HCT116 (cell line): ENCODE data around the gene SGSH. TPM values are rescaled to one million over a fixed set of nuclear protein-coding genes. Genes with fewer than 3 reads are reported as not detected.

Experiments
- ATAC-seq: fragments of 200-7000 bp; cut with Tn5 transposase; 2 replicates; pipeline ENCODE4 v1.9.1; 2020; ENCODE audit warnings: mild to moderate bottlenecking, moderate library complexity
- BruUV-seq: library from RNA; stranded (reverse); fragments of 400-500 nt; replicated peaks from 2 replicates; lab custom pipeline; 2021; lab: Mats Ljungman, UMichigan
- CTCF ChIA-PET: fragments of 300-600 bp; sonication (Branson Sonifier 250); formaldehyde crosslinking; loops from one replicate; lab custom pipeline; 2021; ENCODE audit warnings: antibody characterized with exemption; lab: Charles Lee
- POLR2A ChIA-PET: fragments of 300-600, 350-600 bp; sonication (Branson Sonifier 250); formaldehyde crosslinking; loops from one replicate; lab custom pipeline; 2021; ENCODE audit warnings: antibody characterized with exemption; lab: Charles Lee
- RAD21 ChIA-PET, 2 experiments: fragments of 300-600 bp; sonication (Branson Sonifier 250); formaldehyde crosslinking; loops; one replicate each; lab custom pipeline; 2023; ENCODE audit warnings: low total read pairs in 2 of 2; ENCODE audit not compliant: uncharacterized antibody in 2 of 2, unreplicated experiment in 2 of 2, low non-redundant PET in 1 of 2; lab: Charles Lee
- DNase-seq: peaks from one replicate; pipeline ENCODE4 v3.0.0-alpha.2; 2010; ENCODE audit warnings: low read depth, low spot score
- H2AFZ ChIP-seq: fragments of 200-600 bp; shearing (Covaris generic), sonication (generic); 2 replicates; pipeline ENCODE4 v1.6.1; 2017; ENCODE audit warnings: low read depth, mixed run types, mixed read lengths, antibody characterized with exemption, low read length; ENCODE audit not compliant: poor library complexity, severe bottlenecking
- H3K27ac ChIP-seq: 2 replicates; pipeline ENCODE4 v1.5.1; 2012; ENCODE audit warnings: low read depth, low read length
- H3K27me3 ChIP-seq: fragments of 200-600 bp; sonication (generic); 2 replicates; pipeline ENCODE4 v1.6.1; 2016; ENCODE audit warnings: mixed run types, low read length, mixed read lengths; ENCODE audit not compliant: insufficient read depth
- H3K36me3 ChIP-seq, 2 experiments: fragments of 200-500 bp in 1 of 2; fragments of 200-600 bp in 1 of 2; sonication (Bioruptor generic) in 1 of 2; sonication (generic) in 1 of 2; 2 replicates each; pipeline versions ENCODE4 v1.5.1 to v1.6.1; 2014 to 2016; ENCODE audit warnings: low read length in 2 of 2, inconsistent platforms in 1 of 2, mixed read lengths in 1 of 2, mixed run types in 1 of 2; ENCODE audit not compliant: insufficient read depth in 2 of 2, control insufficient read depth in 1 of 2
- H3K4me1 ChIP-seq, 2 experiments: fragments of 200-600 bp in 1 of 2; sonication (generic) in 1 of 2; 2 replicates each; pipeline versions ENCODE4 v1.5.1 to v1.6.1; 2012 to 2017; ENCODE audit warnings: low read length in 2 of 2, inconsistent platforms in 1 of 2, mild to moderate bottlenecking in 1 of 2, mixed read lengths in 1 of 2, mixed run types in 1 of 2, moderate library complexity in 1 of 2; ENCODE audit not compliant: insufficient read depth in 2 of 2, control insufficient read depth in 1 of 2
- H3K4me2 ChIP-seq: fragments of 200-600 bp; sonication (generic); 2 replicates; pipeline ENCODE4 v1.6.1; 2017; ENCODE audit warnings: mixed run types, low read length, mixed read lengths
- H3K4me3 ChIP-seq, 2 experiments: fragments of 200-600 bp in 1 of 2; sonication (generic) in 1 of 2; replicated peaks in 1 of 2; 2 replicates each; pipeline ENCODE4 v1.5.1; 2011 to 2016; ENCODE audit warnings: low read length in 2 of 2, control low read depth in 1 of 2, low read depth in 1 of 2, mild to moderate bottlenecking in 1 of 2, mixed read lengths in 1 of 2, mixed run types in 1 of 2
- H3K79me2 ChIP-seq: fragments of 200-600 bp; sonication (generic); 2 replicates; pipeline ENCODE4 v1.6.1; 2017; ENCODE audit warnings: mild to moderate bottlenecking, mixed run types, low read length, moderate library complexity, mixed read lengths; ENCODE audit not compliant: insufficient read depth
- H3K9ac ChIP-seq: fragments of 200-600 bp; sonication (generic); 2 replicates; pipeline ENCODE4 v1.6.1; 2016; ENCODE audit warnings: low read length, mixed read lengths
- H3K9me2 ChIP-seq: fragments of 200-600 bp; sonication (generic), shearing (Covaris generic); 2 replicates; pipeline ENCODE4 v1.6.1; 2017; ENCODE audit warnings: mixed run types, mild to moderate bottlenecking, moderate library complexity; ENCODE audit not compliant: insufficient read depth
- H3K9me3 ChIP-seq, 2 experiments: fragments of 200-500 bp in 1 of 2; fragments of 200-600 bp in 1 of 2; sonication (Bioruptor generic) in 1 of 2; sonication (generic) in 1 of 2; 2 replicates each; pipeline ENCODE4 v1.6.1; 2014 to 2017; ENCODE audit warnings: low read length in 2 of 2, mixed read lengths in 2 of 2, inconsistent platforms in 1 of 2, low read depth in 1 of 2, mild to moderate bottlenecking in 1 of 2, mixed run types in 1 of 2, moderate library complexity in 1 of 2; ENCODE audit not compliant: control insufficient read depth in 1 of 2, insufficient read depth in 1 of 2
- H4K20me1 ChIP-seq: fragments of 200-600 bp; sonication (generic), shearing (Covaris generic); 2 replicates; pipeline ENCODE4 v1.6.1; 2017; ENCODE audit warnings: mixed run types, mild to moderate bottlenecking, moderate library complexity; ENCODE audit not compliant: insufficient read depth
- CEBPB ChIP-seq: IDR thresholded peaks from 2 replicates; pipeline ENCODE4 v1.6.1; 2012; ENCODE audit warnings: low read depth
- EZH2 ChIP-seq: fragments of 200-600 bp; sonication (generic); IDR thresholded peaks from 2 replicates; pipeline ENCODE4 v1.6.1; 2017; ENCODE audit warnings: antibody characterized with exemption, mixed run types
- EZH2phosphoT487 ChIP-seq: fragments of 200-600 bp; IDR thresholded peaks from 2 replicates; pipeline ENCODE4 v1.6.1; 2018; ENCODE audit warnings: antibody characterized with exemption, borderline replicate concordance
- JUND ChIP-seq: IDR thresholded peaks from 2 replicates; pipeline ENCODE4 v1.6.1; 2012
- POLR2A ChIP-seq: IDR thresholded peaks from 2 replicates; pipeline ENCODE4 v1.7.0; 2011; ENCODE audit warnings: borderline replicate concordance; ENCODE audit not compliant: insufficient read depth, insufficient read length; ENCODE audit errors: extremely low read depth
- POLR2AphosphoS5 ChIP-seq: IDR thresholded peaks from 2 replicates; pipeline ENCODE4 v1.6.1; 2011; ENCODE audit warnings: mild to moderate bottlenecking, low read depth, low read length, moderate library complexity
- SRF ChIP-seq: IDR thresholded peaks from 2 replicates; pipeline ENCODE4 v1.6.1; 2012; ENCODE audit warnings: low read depth
- TCF7L2 ChIP-seq: IDR thresholded peaks from 2 replicates; pipeline ENCODE4 v1.7.0; 2011; ENCODE audit warnings: borderline replicate concordance, inconsistent platforms; ENCODE audit not compliant: insufficient read depth, insufficient read length; ENCODE audit errors: extremely low read depth
- YY1 ChIP-seq: IDR thresholded peaks from 2 replicates; pipeline ENCODE4 v1.6.1; 2011; ENCODE audit warnings: low read length, low read depth, moderate library complexity, mild to moderate bottlenecking; ENCODE audit not compliant: insufficient replicate concordance; ENCODE audit errors: extremely low read depth
- ZFX ChIP-seq: fragments of 450-650 bp; IDR thresholded peaks from 2 replicates; pipeline ENCODE4 v1.6.1; 2017
- intact Hi-C: fragments of 100-400 bp; cut with micrococcal nuclease; formaldehyde crosslinking; loops from 2 replicates; pipeline ENCODE4 v1.10.0; 2022
- total RNA-seq: library from RNA; stranded (reverse); gene quantifications from one replicate; pipeline ENCODE4 v1.2.1, GENCODE V29; 2021; ENCODE audit not compliant: unreplicated experiment
- TF ChIP-seq, protein P1 (sequence below), 3 experiments: fragments of 200-600 bp in 1 of 3; sonication (generic) in 1 of 3; IDR thresholded peaks in 2 of 3; conservative IDR thresholded peaks in 1 of 3; 2 replicates each; pipeline ENCODE4 v1.5.1; 2012 to 2017; ENCODE audit warnings: low read depth in 2 of 3, low read length in 2 of 3, antibody characterized with exemption in 1 of 3, borderline replicate concordance in 1 of 3, control low read depth in 1 of 3, mild to moderate bottlenecking in 1 of 3, mixed read lengths in 1 of 3, mixed run types in 1 of 3, moderate library complexity in 1 of 3; ENCODE audit not compliant: insufficient read depth in 1 of 3
- TF ChIP-seq, protein P2 (sequence below): IDR thresholded peaks from 2 replicates; pipeline ENCODE4 v1.6.1; 2012

The SGSH gene
- total RNA-seq, 1 experiment from 2014 or later, result 34.4 TPM

DNA sequence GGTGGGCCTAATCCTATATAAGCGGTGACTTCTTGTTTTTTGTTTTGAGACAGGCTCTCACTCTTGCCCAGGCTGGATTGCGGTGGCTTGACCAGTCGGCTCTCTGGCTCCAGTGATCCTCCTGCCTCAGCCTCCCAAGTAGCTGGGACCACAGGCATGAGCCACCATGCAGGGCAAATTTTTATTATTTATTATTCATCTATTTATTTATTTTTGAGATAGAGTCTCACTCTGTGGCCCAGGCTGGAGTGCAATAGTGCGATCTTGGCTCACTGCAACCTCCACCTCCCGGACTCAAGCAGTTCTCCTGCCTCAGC, 35.9 kb upstream of the SGSH start:
- H3K4me2 ChIP-seq, result no peak overlapping the region
- H3K9me2 ChIP-seq, result no peaks in the 10 kb centered on the region
- no peak for DNase-seq
- no peak overlapping the region for H3K4me3 ChIP-seq
- H3K36me3 ChIP-seq, result no peaks in the 10 kb centered on the region
- H3K27ac ChIP-seq, result no peak overlapping the region; the same call in 1 of the 2 replicates
- CTCF ChIA-PET, result no interaction called here
- no peaks in the 10 kb centered on the region for H3K27me3 ChIP-seq
- no peak overlapping the region for H2AFZ ChIP-seq
- H3K4me1 ChIP-seq, result peaks cover 46 to 72% of the 10 kb centered on the region in 2 experiments
- TF ChIP-seq CEBPB (no peak), SRF (no peak), EZH2 (no peak), ZFX (no peak), POLR2AphosphoS5 (no peak), POLR2A (no peak), TCF7L2 (no peak), EZH2phosphoT487 (no peak), JUND (no peak), YY1 (no peak)
- TF ChIP-seq, protein P1, sequence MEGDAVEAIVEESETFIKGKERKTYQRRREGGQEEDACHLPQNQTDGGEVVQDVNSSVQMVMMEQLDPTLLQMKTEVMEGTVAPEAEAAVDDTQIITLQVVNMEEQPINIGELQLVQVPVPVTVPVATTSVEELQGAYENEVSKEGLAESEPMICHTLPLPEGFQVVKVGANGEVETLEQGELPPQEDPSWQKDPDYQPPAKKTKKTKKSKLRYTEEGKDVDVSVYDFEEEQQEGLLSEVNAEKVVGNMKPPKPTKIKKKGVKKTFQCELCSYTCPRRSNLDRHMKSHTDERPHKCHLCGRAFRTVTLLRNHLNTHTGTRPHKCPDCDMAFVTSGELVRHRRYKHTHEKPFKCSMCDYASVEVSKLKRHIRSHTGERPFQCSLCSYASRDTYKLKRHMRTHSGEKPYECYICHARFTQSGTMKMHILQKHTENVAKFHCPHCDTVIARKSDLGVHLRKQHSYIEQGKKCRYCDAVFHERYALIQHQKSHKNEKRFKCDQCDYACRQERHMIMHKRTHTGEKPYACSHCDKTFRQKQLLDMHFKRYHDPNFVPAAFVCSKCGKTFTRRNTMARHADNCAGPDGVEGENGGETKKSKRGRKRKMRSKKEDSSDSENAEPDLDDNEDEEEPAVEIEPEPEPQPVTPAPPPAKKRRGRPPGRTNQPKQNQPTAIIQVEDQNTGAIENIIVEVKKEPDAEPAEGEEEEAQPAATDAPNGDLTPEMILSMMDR (IDR thresholded peaks at IDR 0.05 in 2 of 3, conservative IDR thresholded peaks at IDR 0.05 in 1 of 3; ENCODE audit: borderline replicate concordance in 1 of 3, insufficient read depth in 1 of 3, low read depth in 2 of 3, low read length in 2 of 3), result no peak
- TF ChIP-seq, protein P2, sequence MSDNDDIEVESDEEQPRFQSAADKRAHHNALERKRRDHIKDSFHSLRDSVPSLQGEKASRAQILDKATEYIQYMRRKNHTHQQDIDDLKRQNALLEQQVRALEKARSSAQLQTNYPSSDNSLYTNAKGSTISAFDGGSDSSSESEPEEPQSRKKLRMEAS, result no peak
- no peaks in the 10 kb centered on the region for H3K9me3 ChIP-seq
- RAD21 ChIA-PET, result no interaction called here
- POLR2A ChIA-PET, result no interaction called here
- no peaks in the 10 kb centered on the region for H3K79me2 ChIP-seq
- H3K9ac ChIP-seq, result no peak overlapping the region
- intact Hi-C loops, result no loop called here
- no TSS peak for BruUV-seq
- no peak for ATAC-seq
- H4K20me1 ChIP-seq, result no peaks in the 10 kb centered on the region
